ENCODE measurements around the gene ICAM5.

GRCh38 chr19:10256551-10256950, 33.2 kb upstream of the ICAM5 start:
- TF ChIP-seq CTCF (IDR thresholded peaks at IDR 0.05) (no peak), POLR2A (IDR thresholded peaks at IDR 0.05) (no peak), POLR2AphosphoS5 (IDR thresholded peaks at IDR 0.05) (no peak)

Measured in upper lobe of left lung (tissue), 4 donors.